ENCODE results near the gene PPIA.
"Not testable (repeated sequence)": the region's sequence is repeated elsewhere in the genome, so short reads cannot be mapped to it uniquely, and the experiment has no call there.

Gene PPIA

DNA sequence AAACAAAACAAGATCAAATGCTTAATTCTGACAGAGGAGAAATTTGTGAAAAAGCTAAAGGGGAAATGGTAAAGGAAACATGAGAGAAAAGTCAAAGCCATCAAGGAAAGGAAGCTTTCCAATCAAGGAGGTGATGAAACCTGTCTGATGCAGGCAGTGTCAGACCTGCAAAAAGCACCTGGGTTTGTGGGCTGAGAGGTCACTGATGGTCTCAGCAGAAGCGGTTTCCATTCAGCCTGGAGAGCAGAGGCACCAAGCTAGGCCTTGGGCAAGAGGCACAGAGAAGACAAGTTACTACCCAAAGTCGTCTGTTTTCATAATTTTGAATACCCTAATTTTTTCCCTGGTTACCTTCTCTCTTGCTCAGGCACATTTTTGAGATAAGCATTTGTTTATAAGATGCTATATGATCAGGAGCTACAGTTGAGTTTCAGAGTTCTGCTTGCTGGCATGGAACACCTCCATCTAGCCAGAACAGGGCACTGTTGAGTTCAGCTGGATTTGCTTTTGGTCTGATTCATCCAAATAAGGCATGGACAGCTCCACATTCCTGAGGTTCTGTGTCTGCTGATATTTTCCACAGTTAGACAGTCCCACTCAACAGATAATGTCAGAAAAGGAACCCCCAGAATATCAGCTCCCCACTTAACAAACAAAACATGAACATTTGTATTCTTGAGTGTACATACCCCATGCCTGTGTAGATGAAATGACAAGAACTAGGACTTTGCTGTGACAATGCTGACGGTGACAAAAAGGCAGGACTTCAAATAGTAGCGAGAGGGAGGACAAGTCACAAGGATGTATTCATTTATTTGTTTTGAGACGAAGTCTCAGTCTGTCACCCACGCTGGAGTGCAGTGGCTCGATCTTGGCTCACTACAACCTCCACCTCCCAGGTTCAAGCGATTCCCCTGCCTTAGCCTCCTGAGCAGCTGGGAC is 4.9 kb upstream of the PPIA start:
- no peak for DNase-seq

DNA sequence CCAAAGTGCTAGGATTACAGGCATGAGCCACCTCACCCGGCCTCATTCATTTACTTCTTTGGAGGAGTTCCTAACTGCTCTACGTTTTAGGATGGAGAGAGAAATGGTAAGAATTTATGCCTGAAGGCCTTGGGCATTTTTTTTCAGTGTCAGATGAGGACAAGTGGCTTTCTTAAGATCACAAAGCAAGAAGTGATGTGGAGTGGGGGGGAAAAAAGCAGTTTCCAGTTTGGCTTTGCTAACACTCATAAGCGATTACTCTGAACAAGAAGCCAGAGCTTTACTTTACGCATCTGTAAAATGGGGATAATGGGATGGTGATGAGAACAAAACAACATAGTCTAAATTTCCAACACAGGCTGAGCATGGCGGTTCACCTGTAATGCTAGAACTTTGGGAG is 2.6 kb upstream of the PPIA start:
- DNase-seq: no peak

DNA sequence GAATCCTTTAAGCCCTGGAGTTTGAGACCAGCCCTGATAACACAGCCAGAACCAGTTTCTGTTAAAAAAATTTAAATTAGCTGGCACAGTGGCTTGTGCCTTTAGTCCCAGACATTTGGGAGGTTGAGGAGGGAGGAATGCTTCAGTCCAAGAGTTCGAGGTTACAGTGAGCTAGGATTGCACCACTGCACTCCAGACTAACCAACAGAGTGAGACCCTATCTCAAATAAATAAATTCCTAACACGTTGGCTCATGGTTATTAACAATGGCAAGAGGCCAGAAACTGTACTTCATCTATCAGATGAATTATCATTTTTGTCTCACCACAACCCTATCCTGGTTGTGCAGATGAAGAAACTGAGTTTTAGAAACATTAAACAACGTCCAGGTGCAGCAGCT is 2.1 kb upstream of the PPIA start:
- DNase-seq: no peak

DNA sequence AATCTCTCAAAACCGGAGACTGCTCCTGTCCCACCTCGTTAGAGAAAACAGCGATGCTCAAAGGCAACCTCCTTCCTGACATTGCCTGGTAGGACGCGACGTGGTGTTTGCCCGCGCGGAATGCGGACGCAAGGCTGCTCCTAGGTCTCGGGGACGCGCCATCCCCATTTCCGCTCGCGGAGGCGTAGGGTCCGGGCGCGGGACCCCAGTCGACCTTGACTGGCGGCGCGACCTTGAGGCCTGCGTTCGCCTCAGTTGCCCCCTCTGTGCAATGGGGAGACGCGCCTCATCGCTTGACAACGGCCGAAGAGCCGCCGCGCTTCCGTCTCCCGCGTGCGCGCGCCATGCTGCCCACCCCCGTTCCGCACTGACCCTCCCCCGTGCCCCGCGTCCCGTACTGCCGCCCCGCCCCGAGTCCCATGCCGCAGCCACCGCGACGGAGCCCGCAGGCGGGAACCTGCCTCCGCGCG is 412 bp upstream of the PPIA start:
- no peak for DNase-seq

DNA sequence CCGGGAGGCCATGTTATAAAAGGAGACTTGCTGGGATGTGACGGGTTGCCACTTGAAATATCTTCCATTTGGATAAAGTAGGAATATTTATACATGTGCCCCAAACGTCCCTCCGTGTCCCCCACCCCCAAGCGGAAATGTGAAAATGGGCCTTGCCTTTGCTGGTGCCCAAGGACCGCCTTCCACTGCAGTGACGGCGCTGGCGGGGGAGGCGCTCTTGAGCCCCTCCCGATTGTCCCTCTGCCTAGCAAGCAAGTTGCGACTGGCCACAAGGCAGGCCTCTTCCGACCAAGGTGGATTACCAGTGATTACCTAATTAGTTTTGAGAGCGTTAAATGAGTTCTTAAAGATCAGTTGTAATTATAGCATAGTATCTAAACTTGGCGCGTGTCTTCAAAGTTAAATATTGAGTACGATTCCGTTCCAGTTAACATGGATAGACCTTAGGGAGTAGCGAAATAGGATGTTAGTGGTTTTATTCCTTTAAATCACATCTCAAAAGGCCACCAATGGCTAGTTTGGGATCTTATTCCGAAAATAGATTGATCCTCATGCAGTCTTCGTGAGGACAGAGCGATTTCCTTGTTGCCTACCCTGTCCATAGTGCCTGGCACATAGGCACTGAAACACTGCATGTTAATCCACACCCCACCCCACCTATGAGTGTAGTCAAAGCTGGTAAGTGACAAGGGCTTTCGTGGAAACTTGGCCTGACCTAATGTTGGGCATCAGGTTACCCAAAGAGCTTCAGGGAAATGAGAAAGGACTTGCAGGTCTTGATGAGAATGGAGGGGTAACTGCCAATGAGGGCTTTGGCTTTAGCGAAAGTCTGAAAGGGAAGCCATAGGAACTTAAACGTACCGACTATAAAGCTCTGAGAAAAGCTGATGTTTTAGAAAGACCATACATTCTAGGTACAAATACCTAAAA is 1.1 kb downstream of the PPIA start:
- peak; percentile 82 for DNase-seq

DNA sequence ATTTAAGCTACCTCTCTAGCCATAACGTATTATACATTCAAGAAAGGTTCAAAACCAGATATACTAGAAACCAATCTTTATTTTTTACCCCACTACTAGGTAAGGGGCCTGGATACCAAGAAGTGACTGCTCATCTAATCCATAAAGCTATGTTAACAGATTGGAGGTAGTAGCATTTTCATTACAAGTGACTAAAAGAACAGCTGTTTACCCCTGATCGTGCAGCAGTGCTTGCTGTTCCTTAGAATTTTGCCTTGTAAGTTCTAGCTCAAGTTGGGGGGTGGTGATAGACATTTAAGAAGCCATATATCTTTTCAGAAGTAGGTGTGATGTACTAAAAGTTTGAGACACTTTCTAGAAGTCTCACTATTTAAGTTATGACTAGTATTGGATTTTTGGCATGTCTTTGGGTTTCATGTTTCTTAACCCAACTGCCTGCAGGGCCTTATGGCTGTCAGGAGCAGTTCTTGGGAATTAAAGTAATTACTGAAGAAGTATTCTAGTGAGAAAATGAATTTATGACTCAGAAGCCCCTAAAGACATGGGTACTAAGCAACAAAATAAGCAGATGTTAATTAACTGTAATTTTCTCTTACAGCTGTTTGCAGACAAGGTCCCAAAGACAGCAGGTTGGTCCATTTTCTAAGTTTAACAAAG is 2.3 kb downstream of the PPIA start:
- DNase-seq: no peak

DNA sequence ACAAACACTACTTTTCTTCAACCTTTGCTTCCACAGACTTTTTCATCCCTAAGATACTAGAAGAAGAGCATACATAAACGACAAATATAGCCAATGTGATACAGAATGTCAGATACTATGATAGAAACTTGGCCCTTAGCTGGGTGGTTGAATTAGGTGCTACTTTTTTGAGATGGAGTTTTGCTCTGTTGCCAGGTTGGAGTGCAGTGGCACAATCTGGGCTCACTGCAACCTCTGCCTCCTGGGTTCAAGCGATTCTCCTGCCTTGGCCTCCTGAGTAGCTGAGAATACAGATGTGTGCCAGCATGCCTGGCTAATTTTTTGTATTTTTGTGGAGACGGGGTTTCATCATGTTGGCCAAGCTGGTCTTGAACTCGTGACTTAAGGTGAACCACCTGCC is 3.5 kb downstream of the PPIA start:
- no peak for DNase-seq

DNA sequence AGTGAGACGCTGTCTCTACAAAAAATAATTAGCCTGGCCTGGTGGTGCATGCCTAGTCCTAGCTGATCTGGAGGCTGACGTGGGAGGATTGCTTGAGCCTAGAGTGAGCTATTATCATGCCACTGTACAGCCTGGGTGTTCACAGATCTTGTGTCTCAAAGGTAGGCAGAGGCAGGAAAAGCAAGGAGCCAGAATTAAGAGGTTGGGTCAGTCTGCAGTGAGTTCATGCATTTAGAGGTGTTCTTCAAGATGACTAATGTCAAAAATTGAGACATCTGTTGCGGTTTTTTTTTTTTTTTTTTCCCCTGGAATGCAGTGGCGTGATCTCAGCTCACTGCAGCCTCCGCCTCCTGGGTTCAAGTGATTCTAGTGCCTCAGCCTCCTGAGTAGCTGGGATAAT is 5.4 kb downstream of the PPIA start:
- no peak for DNase-seq

DNA sequence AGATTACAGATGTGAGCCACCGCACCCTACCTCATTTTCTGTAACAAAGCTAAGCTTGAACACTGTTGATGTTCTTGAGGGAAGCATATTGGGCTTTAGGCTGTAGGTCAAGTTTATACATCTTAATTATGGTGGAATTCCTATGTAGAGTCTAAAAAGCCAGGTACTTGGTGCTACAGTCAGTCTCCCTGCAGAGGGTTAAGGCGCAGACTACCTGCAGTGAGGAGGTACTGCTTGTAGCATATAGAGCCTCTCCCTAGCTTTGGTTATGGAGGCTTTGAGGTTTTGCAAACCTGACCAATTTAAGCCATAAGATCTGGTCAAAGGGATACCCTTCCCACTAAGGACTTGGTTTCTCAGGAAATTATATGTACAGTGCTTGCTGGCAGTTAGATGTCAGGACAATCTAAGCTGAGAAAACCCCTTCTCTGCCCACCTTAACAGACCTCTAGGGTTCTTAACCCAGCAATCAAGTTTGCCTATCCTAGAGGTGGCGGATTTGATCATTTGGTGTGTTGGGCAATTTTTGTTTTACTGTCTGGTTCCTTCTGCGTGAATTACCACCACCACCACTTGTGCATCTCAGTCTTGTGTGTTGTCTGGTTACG is 6.0 kb downstream of the PPIA start:
- DNase-seq: no peak

DNA sequence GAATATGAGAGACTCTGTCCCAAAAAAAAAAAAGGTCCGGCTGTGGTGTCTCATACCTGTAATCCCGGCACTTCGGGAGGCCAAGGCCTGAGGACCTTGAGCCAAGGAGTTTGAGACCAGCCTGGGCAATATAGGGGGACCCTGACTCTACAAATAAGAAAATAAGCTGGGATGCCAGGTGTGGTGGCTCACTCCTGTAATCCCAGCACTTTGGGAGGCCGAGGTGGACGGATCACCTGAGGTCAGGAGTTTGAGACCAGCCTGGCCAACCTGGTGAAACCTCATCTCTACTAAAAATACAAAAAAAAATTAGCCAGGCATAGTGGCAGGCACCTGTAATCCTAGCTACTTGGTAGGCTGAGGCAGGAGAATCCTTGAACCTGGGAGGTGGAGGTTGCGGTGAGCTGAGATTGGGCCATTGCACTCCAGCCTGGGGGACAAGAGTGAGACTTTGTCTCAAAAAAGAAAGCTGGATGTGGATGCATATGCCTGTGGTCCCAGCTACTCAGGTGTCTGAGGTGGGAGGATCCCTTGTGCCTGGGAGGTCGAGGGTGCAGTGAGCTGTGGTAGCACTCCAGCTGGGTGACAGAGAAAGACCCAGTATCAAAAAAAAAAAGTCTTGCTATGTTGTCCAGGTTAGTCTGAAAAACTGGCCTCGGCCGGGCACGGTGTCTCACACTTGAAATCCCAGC is 7.5 kb downstream of the PPIA start:
- not testable (repeated sequence) for DNase-seq

DNA sequence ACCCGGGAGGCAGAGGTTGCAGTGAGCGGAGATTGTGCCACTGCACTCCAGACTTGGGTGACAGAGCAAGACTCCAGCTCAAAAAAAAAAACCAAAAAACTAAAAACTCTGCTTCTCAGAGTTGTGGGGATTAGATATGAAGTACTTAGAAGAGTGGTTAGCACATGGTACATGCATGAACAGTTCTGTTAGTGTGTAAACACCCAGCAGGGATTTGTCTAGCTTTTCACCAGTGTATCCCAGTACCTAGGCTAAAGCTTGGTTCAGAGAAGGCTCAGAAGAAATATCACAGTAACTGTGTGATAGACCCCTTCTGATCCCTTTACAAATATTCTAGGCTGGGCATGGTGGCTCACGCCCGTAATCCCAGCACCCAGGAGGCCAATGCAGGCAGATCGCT is 9.5 kb downstream of the PPIA start:
- no peak for DNase-seq

DNA sequence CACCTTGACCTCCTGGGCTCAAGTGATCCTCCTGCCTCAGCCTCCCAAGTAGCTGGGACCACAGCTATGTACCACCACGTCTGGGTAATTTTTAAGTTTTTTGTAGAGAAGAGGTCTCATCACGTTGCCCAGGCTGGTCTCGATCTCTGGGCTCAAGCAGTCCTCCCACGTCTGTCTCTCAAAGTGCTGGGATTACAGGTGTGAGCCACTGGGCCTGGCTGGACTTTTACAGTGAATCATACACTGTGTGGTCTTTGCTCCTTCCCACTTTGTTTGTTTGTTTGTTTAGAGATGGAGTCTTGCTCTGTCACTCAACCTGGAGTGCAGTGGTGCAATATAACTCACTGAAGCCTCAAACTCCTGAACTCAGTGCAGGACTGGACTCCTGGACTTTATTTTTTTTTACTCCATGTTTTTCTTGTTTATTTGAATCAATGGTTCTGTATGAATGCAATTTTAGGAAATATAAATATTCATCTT is 12.5 kb downstream of the PPIA start:
- DNase-seq: no peak

DNA sequence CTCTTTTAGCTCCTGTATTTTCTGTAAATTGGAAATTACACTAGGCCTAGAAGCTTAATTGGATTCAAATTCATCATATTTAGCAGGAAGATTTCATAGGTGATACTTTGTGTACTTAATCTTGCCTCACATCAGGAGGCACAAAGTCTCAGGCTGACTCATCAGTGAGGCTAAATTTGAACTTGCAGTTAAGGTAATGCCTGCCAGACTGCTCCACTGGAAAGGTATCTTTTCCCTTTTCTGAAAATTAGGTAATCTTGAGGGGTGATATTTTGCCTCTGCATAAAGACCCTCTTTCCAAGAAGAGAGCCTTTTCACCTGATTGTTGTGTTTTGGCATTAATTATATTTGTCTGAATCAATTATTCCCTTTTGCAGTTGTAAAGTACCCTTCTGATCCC is 14.6 kb downstream of the PPIA start:
- no peak for DNase-seq

DNA sequence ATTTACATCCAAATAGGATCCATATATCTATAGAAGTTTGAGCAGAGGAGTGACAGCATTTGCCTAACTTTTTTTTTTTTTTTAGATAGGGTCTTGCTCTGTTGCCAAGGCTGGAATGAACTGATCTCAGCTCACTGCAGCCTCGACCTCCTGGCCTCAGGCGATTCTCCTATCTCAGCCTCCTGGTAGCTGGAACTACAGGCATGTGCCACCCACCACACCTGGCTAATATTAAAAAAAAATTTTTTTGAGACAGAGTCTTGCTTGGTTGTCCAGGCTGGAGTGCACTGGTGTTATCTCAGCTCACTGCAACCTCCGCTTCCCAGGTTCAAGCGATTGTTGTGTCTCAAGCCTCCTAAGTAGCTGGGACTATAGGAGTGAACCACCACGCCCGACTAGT is 15.1 kb downstream of the PPIA start:
- no peak for DNase-seq

DNA sequence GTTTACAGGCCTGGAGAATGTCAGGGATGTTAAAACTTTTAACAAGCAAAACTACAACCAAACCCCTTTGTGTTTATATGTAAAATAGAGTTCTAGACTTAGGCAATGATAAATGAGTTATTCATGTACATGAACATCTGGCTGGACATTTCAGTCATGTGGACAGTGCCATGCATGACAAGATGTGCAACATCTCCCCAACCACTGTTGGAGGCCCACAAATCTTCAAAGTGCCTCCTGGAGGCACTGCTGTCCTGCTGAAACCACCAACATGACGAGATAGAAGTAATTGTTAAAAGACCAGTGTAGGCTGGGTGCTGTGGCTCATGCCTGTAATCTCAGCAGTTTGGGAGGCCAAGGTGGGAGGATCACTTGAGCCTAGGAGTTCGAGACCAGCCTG is 18.4 kb downstream of the PPIA start:
- DNase-seq: peak; percentile 5

DNA sequence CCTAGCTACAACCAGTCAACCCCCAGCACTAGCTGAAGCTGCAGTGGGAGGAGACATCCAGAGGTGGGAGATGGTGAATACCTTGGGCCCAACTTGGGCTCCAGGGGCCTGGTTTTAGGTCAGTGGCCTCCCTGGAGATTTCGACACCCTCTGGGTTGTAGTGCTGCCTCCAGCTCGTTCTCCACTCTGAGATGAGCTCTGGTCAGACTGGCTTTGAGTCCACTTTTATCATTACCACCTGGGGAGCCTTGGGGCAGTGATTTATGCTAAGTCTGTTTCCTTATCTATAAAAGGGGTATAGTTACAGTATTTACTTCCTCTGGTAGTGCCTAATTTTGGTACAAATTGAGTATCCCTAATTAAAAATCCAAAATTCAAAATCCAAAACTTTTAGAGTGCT is 22.8 kb downstream of the PPIA start:
- DNase-seq: no peak

DNA sequence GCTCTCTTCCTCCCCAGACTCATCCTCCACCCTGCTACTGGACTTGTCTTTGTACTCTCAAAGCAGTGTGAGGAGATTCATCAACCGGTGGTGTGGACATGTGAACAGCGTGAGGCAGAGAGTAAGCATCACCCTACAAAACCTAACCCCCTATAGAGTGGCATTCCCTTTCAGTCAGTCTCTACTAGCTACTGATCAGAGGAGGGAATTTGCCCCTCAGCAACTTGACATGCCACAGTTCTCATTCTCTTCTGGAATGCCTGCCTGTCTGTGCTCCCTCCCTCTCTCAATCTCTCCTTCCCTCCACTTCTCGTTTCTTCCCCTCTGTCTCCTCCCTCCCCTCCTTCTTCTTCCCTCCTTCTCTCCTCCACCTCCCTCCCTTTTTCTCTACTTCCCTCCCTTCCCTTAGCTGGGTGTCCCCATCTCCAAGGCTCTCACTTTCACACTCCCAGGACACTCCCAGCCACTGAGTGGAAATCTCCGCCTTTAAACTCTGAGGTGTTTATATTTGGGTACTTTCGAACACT is 26.8 kb downstream of the PPIA start:
- no peak for DNase-seq

DNA sequence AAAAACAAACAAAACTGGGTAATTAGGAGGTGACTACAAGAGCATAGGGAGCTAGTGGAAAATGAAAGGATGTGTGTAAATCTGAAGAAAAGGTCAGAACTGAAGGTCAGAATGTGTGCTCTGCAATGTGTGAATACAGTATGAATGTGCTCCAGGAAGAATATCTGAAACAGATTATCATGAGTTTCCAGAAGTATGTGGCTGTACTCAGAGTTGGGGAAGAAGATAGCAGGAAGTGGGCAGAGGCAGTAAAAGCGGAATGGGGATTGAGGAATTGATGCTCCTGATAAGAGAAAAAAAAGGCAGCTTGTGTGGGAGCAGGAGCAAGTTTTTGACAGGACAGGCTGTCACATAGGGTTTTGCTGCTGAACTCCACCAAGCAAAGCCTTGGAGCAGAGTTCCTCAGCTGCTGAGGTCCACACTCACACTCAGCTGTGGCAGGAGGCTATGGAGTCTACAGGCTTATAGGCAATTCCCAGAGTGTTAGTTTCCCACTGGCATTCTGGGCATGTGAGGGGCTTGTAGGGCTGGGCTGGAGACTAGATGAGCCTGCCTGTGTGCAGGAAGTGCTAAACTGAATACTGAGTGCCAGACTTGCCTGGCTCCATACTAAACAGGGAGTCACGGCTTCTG is 28.5 kb downstream of the PPIA start:
- DNase-seq: no peak

DNA sequence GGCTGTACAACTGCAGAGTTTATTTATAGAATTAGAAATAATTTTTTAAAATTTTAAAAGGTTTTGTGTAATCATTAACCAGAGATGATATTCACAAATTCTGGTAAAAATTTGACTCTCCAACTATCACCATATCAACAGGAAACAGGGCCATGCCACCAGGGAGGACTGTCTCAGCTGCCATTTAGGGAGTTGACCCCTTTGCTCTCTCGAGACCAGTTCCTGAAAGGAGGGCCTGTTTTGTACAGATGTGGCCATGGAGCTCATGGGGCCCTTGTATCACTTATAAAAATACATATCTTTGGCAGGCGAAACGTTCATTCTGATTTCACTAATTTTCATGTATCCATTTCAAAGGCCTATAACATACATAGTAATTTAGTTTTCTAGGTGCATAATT is 31.1 kb downstream of the PPIA start:
- DNase-seq: no peak

DNA sequence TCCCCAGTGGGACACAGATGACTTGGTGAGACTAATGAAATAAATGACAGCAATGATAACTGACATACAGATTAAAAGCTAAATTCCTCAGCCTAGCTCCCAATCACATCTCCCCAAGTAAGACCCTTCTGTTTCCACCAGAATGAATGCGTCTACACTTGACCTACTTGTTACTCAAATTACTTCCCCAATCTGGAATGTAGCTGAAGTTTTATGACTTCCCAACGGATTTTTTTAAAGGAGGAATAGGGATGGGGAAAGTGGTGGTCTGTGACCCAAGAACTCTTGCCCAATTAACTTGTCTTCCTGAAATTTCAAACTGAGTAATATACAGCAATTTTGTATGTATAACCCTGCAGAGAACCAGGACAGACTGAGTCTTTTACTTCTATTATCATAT is 42.3 kb downstream of the PPIA start:
- no peak for DNase-seq

DNA sequence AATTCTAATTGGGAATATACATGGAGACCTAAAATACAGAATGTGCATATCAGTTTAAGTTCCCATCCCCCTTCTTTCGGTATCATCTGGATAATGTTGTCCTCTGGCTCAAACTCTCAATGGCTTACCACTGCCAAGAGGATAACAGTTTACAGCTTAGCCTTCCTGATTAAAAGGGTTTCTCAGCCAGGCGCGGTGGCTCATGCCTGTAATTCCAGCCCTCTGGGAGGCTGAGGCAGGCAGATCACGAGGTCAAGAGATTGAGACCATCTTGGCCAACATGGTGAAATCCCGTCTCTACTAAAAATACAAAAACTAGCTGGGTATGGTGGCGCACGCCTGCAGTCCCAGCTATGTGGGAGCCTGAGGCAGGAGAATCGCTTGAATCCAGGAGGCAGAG is 46.2 kb downstream of the PPIA start:
- DNase-seq: not testable (repeated sequence)
